GM12878 (cell line): ENCODE results near the gene CUEDC1.

Experiments
- CHD4 ChIP-seq: fragments of 200-600 bp; sonication (generic); IDR thresholded peaks from 2 replicates; pipeline ENCODE4 v1.6.1; 2016; ENCODE audit warnings: mild to moderate bottlenecking
- CTCF ChIP-seq, 3 experiments: IDR thresholded peaks in 2 of 3; conservative IDR thresholded peaks in 1 of 3; 2 replicates each; pipeline ENCODE4 v1.5.1; 2011; ENCODE audit warnings: low read depth in 3 of 3, low read length in 3 of 3, mild to moderate bottlenecking in 3 of 3, control low read depth in 2 of 3, moderate library complexity in 2 of 3, inconsistent platforms in 1 of 3, mixed read lengths in 1 of 3; ENCODE audit not compliant: control insufficient read depth in 2 of 3, insufficient read depth in 1 of 3; ENCODE audit errors: extremely low read depth in 1 of 3
- CUX1 ChIP-seq: IDR thresholded peaks from 2 replicates; pipeline ENCODE4 v1.6.1; 2012; ENCODE audit warnings: improper control_type of control experiment, low read depth, low read length; ENCODE audit not compliant: insufficient replicate concordance
- FOS ChIP-seq: IDR thresholded peaks from 3 replicates; pipeline ENCODE4 v1.6.1; 2011; ENCODE audit warnings: borderline replicate concordance; ENCODE audit not compliant: insufficient read length; ENCODE audit errors: extremely low read depth
- MAX ChIP-seq: IDR thresholded peaks from 2 replicates; pipeline ENCODE4 v1.6.1; 2012; ENCODE audit warnings: low read depth, low read length, improper control_type of control experiment
- SIN3A ChIP-seq: IDR thresholded peaks from 2 replicates; pipeline ENCODE4 v1.6.1; 2012; ENCODE audit warnings: low read depth, low read length, improper control_type of control experiment
- SP1 ChIP-seq: IDR thresholded peaks from one replicate; pipeline ENCODE4 v1.6.1; 2011; ENCODE audit warnings: low read depth, low read length
- TCF7 ChIP-seq: IDR thresholded peaks from 2 replicates; pipeline ENCODE4 v1.6.1; 2014; ENCODE audit warnings: antibody characterized with exemption, borderline replicate concordance
- USF2 ChIP-seq: IDR thresholded peaks from 2 replicates; pipeline ENCODE4 v1.6.1; 2011; ENCODE audit warnings: low read depth, low read length, improper control_type of control experiment, borderline replicate concordance

- no peak for TF ChIP-seq CHD4
- TF ChIP-seq MAX: no peak
- TF ChIP-seq SP1: no peak
- TF ChIP-seq CTCF (IDR thresholded peaks at IDR 0.05 in 2 of 3, conservative IDR thresholded peaks at IDR 0.05 in 1 of 3; ENCODE audit: control insufficient read depth in 2 of 3, extremely low read depth in 1 of 3, insufficient read depth in 1 of 3, low read depth in 3 of 3, low read length in 3 of 3): no peak
- no peak for TF ChIP-seq TCF7
- TF ChIP-seq FOS: no peak
- no peak for TF ChIP-seq USF2
- TF ChIP-seq SIN3A: no peak
- no peak for TF ChIP-seq CUX1
These were observed 25.8 kb downstream of the CUEDC1 start for GRCh38 chr17:57929386-57929785.
